Urothelium cell line (cell line): ENCODE data around the gene DRG2.

ENCODE experiments used
- DNase-seq: peaks from one replicate; pipeline ENCODE4 v3.0.0; 2011; ENCODE audit warnings: low spot score, mixed read lengths
- FAIRE-seq: peaks from 2 replicates; lab custom pipeline; 2011; peaks lifted over from hg19 to GRCh38; lab: Jason Lieb, UNC

DRG2 gene

GRCh38 chr17:18074566-18075272 lies 13.0 kb upstream of the DRG2 start:
- no peak for FAIRE-seq
- DNase-seq = no peak

GRCh38 chr17:18076936-18077335 lies 10.8 kb upstream of the DRG2 start:
- DNase-seq = no peak
- FAIRE-seq = no peak

GRCh38 chr17:18079543-18079942 lies 8.2 kb upstream of the DRG2 start:
- FAIRE-seq (no peak), DNase-seq (no peak)

GRCh38 chr17:18084256-18084655 lies 3.5 kb upstream of the DRG2 start:
- no peak for FAIRE-seq
- DNase-seq = no peak

- DNase-seq = no peak
- FAIRE-seq = no peak
These were observed 1.9 kb downstream of the DRG2 start for GRCh38 chr17:18089613-18090012.

- FAIRE-seq (peak; percentile 17), DNase-seq (peak; percentile 35)
These were observed 6.1 kb downstream of the DRG2 start for GRCh38 chr17:18093616-18094408.

- no peak for FAIRE-seq
- DNase-seq = no peak
These were observed 6.7 kb downstream of the DRG2 start for GRCh38 chr17:18094409-18094807.

GRCh38 chr17:18099516-18099915 lies 11.8 kb downstream of the DRG2 start:
- FAIRE-seq (no peak), DNase-seq (no peak)

- DNase-seq = no peak
- no peak for FAIRE-seq
These were observed 12.9 kb downstream of the DRG2 start for GRCh38 chr17:18100616-18101015.

GRCh38 chr17:18101828-18102227 lies 14.1 kb downstream of the DRG2 start:
- FAIRE-seq = no peak
- no peak for DNase-seq

GRCh38 chr17:18102640-18103039 lies 14.9 kb downstream of the DRG2 start:
- no peak for DNase-seq
- FAIRE-seq = no peak

- FAIRE-seq (no peak), DNase-seq (no peak)
These were observed 17.3 kb downstream of the DRG2 start for GRCh38 chr17:18105027-18105426.

GRCh38 chr17:18105595-18105994 lies 17.8 kb downstream of the DRG2 start:
- DNase-seq = no peak
- FAIRE-seq = no peak

- no peak for DNase-seq
- no peak for FAIRE-seq
These were observed 18.5 kb downstream of the DRG2 start for GRCh38 chr17:18106211-18106610.

- FAIRE-seq (no peak), DNase-seq (no peak)
These were observed 19.5 kb downstream of the DRG2 start for GRCh38 chr17:18107061-18107790.

GRCh38 chr17:18107971-18108370 lies 20.2 kb downstream of the DRG2 start:
- DNase-seq (no peak), FAIRE-seq (no peak)

GRCh38 chr17:18108401-18109312 lies 20.9 kb downstream of the DRG2 start, which contains the start of gene MYO15A:
Gene MYO15A (plus strand): TSS chr17:18108756. CDS start chr17:18118801, 10,045 bp downstream.
- DNase-seq = no peak
- FAIRE-seq = no peak

GRCh38 chr17:18109935-18110485 lies 22.3 kb downstream of the DRG2 start:
- no peak for DNase-seq
- FAIRE-seq = no peak

- no peak for FAIRE-seq
These were observed 22.9 kb downstream of the DRG2 start for GRCh38 chr17:18110636-18111145.

More at GRCh38 chr17:18110636-18111145, 22.9 kb downstream of the DRG2 start:
- DNase-seq = no peak
